ENCODE data around the gene NDE1.

The NDE1 gene

GRCh38 chr16:15772579-15773293 is 122.7 kb downstream of the NDE1 start:
- no peak for DNase-seq
- in situ Hi-C loops (cut with HindIII; ENCODE audit: low pct_ligation_motif_present, low pct_unique_long_range_greater_than_20kb, low sequenced_read_pairs) = no loop called here

- in situ Hi-C loops (cut with HindIII; ENCODE audit: low pct_ligation_motif_present, low pct_unique_long_range_greater_than_20kb, low sequenced_read_pairs) = no loop called here
- no peak for DNase-seq
Measured at GRCh38 chr16:15773968-15774367, 123.9 kb downstream of the NDE1 start.

GRCh38 chr16:15775209-15775608 is 125.2 kb downstream of the NDE1 start:
- peak; percentile 24 for DNase-seq

GRCh38 chr16:15775663-15776304 is 125.7 kb downstream of the NDE1 start:
- DNase-seq = no peak
- in situ Hi-C loops (cut with HindIII; ENCODE audit: low pct_ligation_motif_present, low pct_unique_long_range_greater_than_20kb, low sequenced_read_pairs) = no loop called here

More at GRCh38 chr16:15775209-15775608, 125.2 kb downstream of the NDE1 start:
- in situ Hi-C loops (cut with HindIII; ENCODE audit: low pct_ligation_motif_present, low pct_unique_long_range_greater_than_20kb, low sequenced_read_pairs) = no loop called here

Measured in ACHN (cell line).